ENCODE data around the gene PWP2. TPM values are rescaled to one million over a fixed set of nuclear protein-coding genes. Genes with fewer than 3 reads are reported as not detected.
"Not testable (repeated sequence)": the region's sequence is repeated elsewhere in the genome, so short reads cannot be mapped to it uniquely, and the experiment has no call there.

Gene PWP2
- total and polyA plus RNA-seq, 7 donors = 0.56 to 8.8 (median 2.9) TPM

DNA sequence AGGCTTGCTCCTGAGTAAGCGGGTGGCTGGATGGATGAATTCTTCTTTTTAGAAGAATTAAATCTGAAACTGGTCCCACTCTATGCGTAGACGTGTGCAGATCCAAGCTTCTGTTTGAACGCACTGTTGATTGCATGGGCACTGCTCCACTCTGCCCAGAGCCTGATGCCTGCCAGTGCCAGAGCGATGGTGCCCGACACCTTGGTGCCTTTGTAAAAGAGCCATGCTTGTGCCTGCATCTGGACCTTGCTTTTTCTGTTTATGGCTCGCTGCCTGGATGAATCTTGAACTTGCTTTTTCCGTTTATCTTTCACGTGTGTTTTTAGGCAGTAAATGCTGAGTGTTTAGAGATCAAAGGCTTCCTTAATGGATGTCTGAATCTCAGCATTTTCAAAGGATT, 15.0 kb upstream of the PWP2 start:
- Histone ChIP-seq H3K4me3 (no peak overlapping the region), H3K27me3 (ENCODE audit: insufficient read depth in 3 of 3, low read length in 2 of 3) (no peaks in the 10 kb centered on the region), H3K27ac (no peak overlapping the region), H3K4me1 (no peaks in the 10 kb centered on the region), H3K9me3 (no peaks in the 10 kb centered on the region), H3K36me3 (ENCODE audit: insufficient read depth in 1 of 2, low read depth in 1 of 2) (peaks cover 9 to 83% of the 10 kb centered on the region in 2 donors)
- no peak for DNase-seq
- 92 to 94% (median 93%) methylated on average over 9 of the region's 9 CpGs for WGBS, 3 donors
- TF ChIP-seq, protein P1, sequence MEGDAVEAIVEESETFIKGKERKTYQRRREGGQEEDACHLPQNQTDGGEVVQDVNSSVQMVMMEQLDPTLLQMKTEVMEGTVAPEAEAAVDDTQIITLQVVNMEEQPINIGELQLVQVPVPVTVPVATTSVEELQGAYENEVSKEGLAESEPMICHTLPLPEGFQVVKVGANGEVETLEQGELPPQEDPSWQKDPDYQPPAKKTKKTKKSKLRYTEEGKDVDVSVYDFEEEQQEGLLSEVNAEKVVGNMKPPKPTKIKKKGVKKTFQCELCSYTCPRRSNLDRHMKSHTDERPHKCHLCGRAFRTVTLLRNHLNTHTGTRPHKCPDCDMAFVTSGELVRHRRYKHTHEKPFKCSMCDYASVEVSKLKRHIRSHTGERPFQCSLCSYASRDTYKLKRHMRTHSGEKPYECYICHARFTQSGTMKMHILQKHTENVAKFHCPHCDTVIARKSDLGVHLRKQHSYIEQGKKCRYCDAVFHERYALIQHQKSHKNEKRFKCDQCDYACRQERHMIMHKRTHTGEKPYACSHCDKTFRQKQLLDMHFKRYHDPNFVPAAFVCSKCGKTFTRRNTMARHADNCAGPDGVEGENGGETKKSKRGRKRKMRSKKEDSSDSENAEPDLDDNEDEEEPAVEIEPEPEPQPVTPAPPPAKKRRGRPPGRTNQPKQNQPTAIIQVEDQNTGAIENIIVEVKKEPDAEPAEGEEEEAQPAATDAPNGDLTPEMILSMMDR (IDR thresholded peaks at IDR 0.05) = no peak
- ATAC-seq = no peak
- intact Hi-C loops (cut with DNase I) = no loop called here

DNA sequence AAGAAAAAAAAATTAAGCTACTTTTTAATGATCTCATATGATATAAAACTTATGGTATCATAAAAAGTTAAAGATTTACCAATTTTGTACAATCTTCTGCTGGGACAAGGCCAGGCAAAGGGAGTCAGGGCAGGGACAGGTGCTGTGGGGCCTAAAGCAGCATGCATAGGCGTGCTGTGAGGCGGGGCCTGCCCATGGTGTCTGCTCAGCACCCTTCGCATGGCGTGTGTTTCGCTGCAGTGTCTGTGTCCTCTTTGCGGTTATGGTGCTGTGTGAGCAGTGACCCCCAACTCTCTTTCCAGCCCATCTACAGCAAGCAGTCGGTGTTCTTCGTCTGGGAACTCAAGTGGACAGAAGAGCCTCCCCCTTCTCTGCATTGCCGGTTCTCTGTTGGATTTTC, 13.4 kb upstream of the PWP2 start:
- 81 to 88% (median 85%) methylated on average over 9 of the region's 9 CpGs for WGBS, 3 donors
- TF ChIP-seq, protein P1 (IDR thresholded peaks at IDR 0.05) = no peak
- ATAC-seq = no peak

GRCh38 chr21:44094832-44095231, 12.4 kb upstream of the PWP2 start:
- Histone ChIP-seq H3K27ac (no peak overlapping the region), H3K9me3 (no peaks in the 10 kb centered on the region), H3K27me3 (ENCODE audit: insufficient read depth in 3 of 3, low read length in 2 of 3) (no peaks in the 10 kb centered on the region), H3K4me1 (no peaks in the 10 kb centered on the region), H3K4me3 (no peak overlapping the region), H3K36me3 (ENCODE audit: insufficient read depth in 1 of 2, low read depth in 1 of 2) (peaks cover 9 to 56% of the 10 kb centered on the region in 2 donors)
- TF ChIP-seq, protein P1 (IDR thresholded peaks at IDR 0.05) = no peak
- intact Hi-C loops (cut with DNase I) = no loop called here
- no peak for DNase-seq
- no peak for ATAC-seq
- WGBS, 3 donors = 57 to 66% (median 60%) methylated on average over 1 of the region's 1 CpG

More for the DNA sequence above, 13.4 kb upstream of the PWP2 start:
- intact Hi-C loops (cut with DNase I) = no loop called here
- Histone ChIP-seq H3K27me3 (ENCODE audit: insufficient read depth in 3 of 3, low read length in 2 of 3) (no peaks in the 10 kb centered on the region), H3K9me3 (no peaks in the 10 kb centered on the region), H3K4me3 (no peak overlapping the region), H3K4me1 (no peaks in the 10 kb centered on the region), H3K36me3 (ENCODE audit: insufficient read depth in 1 of 2, low read depth in 1 of 2) (peaks cover 9 to 67% of the 10 kb centered on the region in 2 donors), H3K27ac (no peak overlapping the region)
- DNase-seq = no peak

- H3K27ac ChIP-seq; H3K4me1 ChIP-seq; H3K27me3 ChIP-seq (ENCODE audit: insufficient read depth in 3 of 3, low read length in 2 of 3); H3K4me3 ChIP-seq; intact Hi-C loops (cut with DNase I); ATAC-seq; H3K9me3 ChIP-seq; DNase-seq: not testable (repeated sequence)
- WGBS, 3 donors = no CpG with 5 or more reads among the region's 6 CpGs
- H3K36me3 ChIP-seq (ENCODE audit: insufficient read depth in 1 of 2, low read depth in 1 of 2) = peaks cover 4 to 20% of the 10 kb centered on the region in 2 donors
Measured at GRCh38 chr21:44098507-44098906, 8.7 kb upstream of the PWP2 start.

GRCh38 chr21:44098964-44099363, 8.2 kb upstream of the PWP2 start:
- H3K4me1 ChIP-seq; H3K27me3 ChIP-seq (ENCODE audit: insufficient read depth in 3 of 3, low read length in 2 of 3); H3K9me3 ChIP-seq; ATAC-seq; DNase-seq; H3K4me3 ChIP-seq; H3K27ac ChIP-seq; intact Hi-C loops (cut with DNase I): not testable (repeated sequence)
- H3K36me3 ChIP-seq (ENCODE audit: insufficient read depth in 1 of 2, low read depth in 1 of 2) = peaks cover 4 to 15% of the 10 kb centered on the region in 2 donors
- WGBS, 3 donors = no CpG with 5 or more reads among the region's 13 CpGs

DNA sequence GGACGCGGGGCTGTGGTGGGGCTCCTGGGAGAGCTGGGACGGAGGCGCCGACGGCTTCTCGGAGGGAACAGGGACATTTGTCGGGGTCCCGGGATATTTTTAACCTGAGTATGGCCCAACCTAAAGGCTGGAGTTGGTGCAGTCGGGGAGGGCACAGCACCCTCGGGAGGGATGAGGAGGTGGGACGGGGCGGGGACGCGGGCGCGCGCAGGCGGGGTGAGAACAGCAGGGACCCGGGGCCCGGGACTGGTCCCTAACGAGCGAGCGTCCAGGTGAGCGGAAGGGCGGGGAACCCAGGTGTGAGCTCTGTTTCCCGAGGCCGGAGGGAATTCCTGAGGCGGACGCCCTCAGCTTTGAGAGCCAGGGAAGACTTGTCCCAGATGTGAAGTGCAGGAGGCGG, 390 bp downstream of the PWP2 start:
- H3K4me3 ChIP-seq = peak overlapping the region; percentile 58
- WGBS, 3 donors = no CpG with 5 or more reads among the region's 31 CpGs
- H3K36me3 ChIP-seq (ENCODE audit: insufficient read depth in 1 of 2, low read depth in 1 of 2); H3K4me1 ChIP-seq; H3K9me3 ChIP-seq; H3K27ac ChIP-seq; intact Hi-C loops (cut with DNase I); H3K27me3 ChIP-seq (ENCODE audit: insufficient read depth in 3 of 3, low read length in 2 of 3); DNase-seq: not testable (repeated sequence)
- peak; percentile 36 to 61 (median 52) for ATAC-seq

DNA sequence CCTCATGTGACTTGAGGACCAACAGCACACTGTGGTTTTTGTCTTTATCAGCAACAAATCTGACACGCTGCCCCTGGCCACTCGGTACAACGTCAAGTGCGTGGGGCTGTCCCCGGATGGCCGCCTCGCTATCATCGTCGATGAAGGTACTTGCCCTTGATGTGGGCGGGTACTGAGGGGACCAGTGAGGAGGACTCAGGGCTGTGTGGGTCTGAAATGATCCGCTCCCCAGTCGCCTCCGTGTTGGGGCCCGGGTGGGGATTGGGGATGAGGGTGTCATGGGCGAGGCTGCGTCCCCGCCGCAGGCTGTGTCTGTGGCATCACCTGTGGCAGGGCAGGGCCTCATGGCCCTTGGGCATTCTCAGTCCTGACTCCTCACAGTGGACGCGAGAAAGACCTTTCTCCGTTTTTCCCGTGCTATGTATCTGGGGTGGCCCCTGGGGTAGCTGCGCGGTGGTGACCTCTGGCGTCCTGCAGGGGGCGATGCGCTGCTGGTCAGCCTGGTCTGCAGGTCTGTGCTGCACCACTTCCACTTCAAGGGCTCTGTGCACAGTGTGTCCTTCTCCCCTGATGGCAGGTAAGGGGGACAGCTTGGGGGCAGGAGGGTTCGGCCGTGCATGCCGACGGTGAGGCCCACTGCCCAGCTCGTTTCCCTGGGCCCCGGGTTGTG, 6.6 kb downstream of the PWP2 start:
- H3K4me3 ChIP-seq; H3K27ac ChIP-seq; DNase-seq; H3K36me3 ChIP-seq (ENCODE audit: insufficient read depth in 1 of 2, low read depth in 1 of 2); H3K27me3 ChIP-seq (ENCODE audit: insufficient read depth in 3 of 3, low read length in 2 of 3); H3K9me3 ChIP-seq; H3K4me1 ChIP-seq; ATAC-seq; intact Hi-C loops (cut with DNase I): not testable (repeated sequence)
- no CpG with 5 or more reads among the region's 33 CpGs for WGBS, 3 donors

- ATAC-seq; DNase-seq; H3K27ac ChIP-seq; H3K27me3 ChIP-seq (ENCODE audit: insufficient read depth in 3 of 3, low read length in 2 of 3); H3K4me3 ChIP-seq; H3K36me3 ChIP-seq (ENCODE audit: insufficient read depth in 1 of 2, low read depth in 1 of 2); H3K4me1 ChIP-seq; intact Hi-C loops (cut with DNase I); H3K9me3 ChIP-seq: not testable (repeated sequence)
- no CpG with 5 or more reads among the region's 10 CpGs for WGBS, 3 donors
Measured at GRCh38 chr21:44122131-44122530, 14.9 kb downstream of the PWP2 start.

DNA sequence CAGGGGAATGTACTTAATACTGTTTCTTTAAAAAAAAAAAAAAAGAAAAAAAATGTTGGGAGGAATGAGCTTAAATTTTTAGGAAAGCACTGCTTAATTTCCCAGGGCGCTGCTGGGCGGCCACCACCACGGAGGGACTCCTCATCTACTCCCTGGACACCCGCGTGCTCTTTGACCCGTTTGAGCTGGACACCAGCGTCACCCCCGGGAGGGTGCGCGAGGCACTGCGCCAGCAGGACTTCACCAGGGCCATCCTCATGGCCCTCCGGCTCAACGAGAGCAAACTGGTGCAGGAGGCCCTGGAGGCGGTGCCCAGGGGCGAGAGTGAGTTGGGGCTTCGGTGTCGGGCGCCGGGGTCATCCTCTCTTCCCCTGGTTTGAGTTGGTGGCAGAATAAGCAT, 20.6 kb downstream of the PWP2 start:
- H3K27me3 ChIP-seq (ENCODE audit: insufficient read depth in 3 of 3, low read length in 2 of 3); H3K4me1 ChIP-seq; H3K36me3 ChIP-seq (ENCODE audit: insufficient read depth in 1 of 2, low read depth in 1 of 2); intact Hi-C loops (cut with DNase I); DNase-seq; H3K27ac ChIP-seq; ATAC-seq; H3K9me3 ChIP-seq; H3K4me3 ChIP-seq: not testable (repeated sequence)
- WGBS, 3 donors = no CpG with 5 or more reads among the region's 19 CpGs

Data from psoas muscle (tissue), 8 donors.